Breast epithelium (tissue), 4 donors: ENCODE data around the gene PAPOLB. TPM values are rescaled to one million over a fixed set of nuclear protein-coding genes. Genes with fewer than 3 reads are reported as not detected.

Source experiments
- DNase-seq, 2 donors: peaks; one replicate each; pipeline ENCODE4 v3.0.0-alpha.2; 2019; ENCODE audit warnings: low spot score in 2 of 2
- H3K27ac ChIP-seq, 2 donors: fragments of 200-600 bp; sonication (generic) in 1 of 2; one replicate each; pipeline ENCODE4 v1.5.1; 2016 to 2019; ENCODE audit warnings: mild to moderate bottlenecking in 1 of 2
- H3K27me3 ChIP-seq, 2 donors: fragments of 200-600 bp; sonication (generic) in 1 of 2; one replicate each; pipeline versions ENCODE4 v1.5.1 to v1.6.0; 2017 to 2019; ENCODE audit warnings: control low read depth in 1 of 2, mild to moderate bottlenecking in 1 of 2
- H3K36me3 ChIP-seq: fragments of 200-600 bp; one replicate; pipeline ENCODE4 v1.5.1; 2019
- H3K4me1 ChIP-seq, 2 donors: fragments of 200-600 bp; sonication (generic); one replicate each; pipeline ENCODE4 v1.5.1; 2016 to 2019; ENCODE audit warnings: control low read depth in 1 of 2
- H3K4me3 ChIP-seq, 3 donors: fragments of 200-600 bp; sonication (generic); 1 replicate in 2 of 3; 2 replicates in 1 of 3; pipeline ENCODE4 v1.5.1; 2016 to 2019; ENCODE audit warnings: mild to moderate bottlenecking in 3 of 3, moderate library complexity in 2 of 3
- H3K9me3 ChIP-seq, 2 donors: fragments of 200-600 bp; sonication (generic) in 1 of 2; one replicate each; pipeline ENCODE4 v1.5.1; 2016 to 2019; ENCODE audit warnings: control low read depth in 1 of 2
- CTCF ChIP-seq, 3 donors: fragments of 450-650 bp; IDR thresholded peaks; one replicate each; pipeline ENCODE4 v1.5.1; 2016 to 2017; ENCODE audit warnings: antibody characterized with exemption in 3 of 3, mild to moderate bottlenecking in 3 of 3, moderate library complexity in 3 of 3
- POLR2A ChIP-seq: fragments of 450-650 bp; IDR thresholded peaks from one replicate; pipeline ENCODE4 v1.6.1; 2016; ENCODE audit warnings: antibody characterized with exemption, mild to moderate bottlenecking, moderate library complexity
- POLR2AphosphoS5 ChIP-seq, 3 donors: sonication (generic); formaldehyde crosslinking; IDR thresholded peaks; one replicate each; pipeline ENCODE4 v1.6.1; 2017; ENCODE audit warnings: antibody characterized with exemption in 3 of 3
- intact Hi-C: fragments of 100-400 bp; cut with DNase I; formaldehyde crosslinking; loops from one replicate; pipeline ENCODE4 v1.15.1; 2023; ENCODE audit warnings: low total_unique reads
- total RNA-seq, 3 donors: library from RNA; depleted of rRNA; stranded (reverse); fragments of >200 nt; gene quantifications; one replicate each; pipeline ENCODE4 v1.1.0, GENCODE V29; 2016

The PAPOLB gene
- total RNA-seq, 3 donors from 2014 or later = 0.15 to 0.48 (median 0.33) TPM

DNA sequence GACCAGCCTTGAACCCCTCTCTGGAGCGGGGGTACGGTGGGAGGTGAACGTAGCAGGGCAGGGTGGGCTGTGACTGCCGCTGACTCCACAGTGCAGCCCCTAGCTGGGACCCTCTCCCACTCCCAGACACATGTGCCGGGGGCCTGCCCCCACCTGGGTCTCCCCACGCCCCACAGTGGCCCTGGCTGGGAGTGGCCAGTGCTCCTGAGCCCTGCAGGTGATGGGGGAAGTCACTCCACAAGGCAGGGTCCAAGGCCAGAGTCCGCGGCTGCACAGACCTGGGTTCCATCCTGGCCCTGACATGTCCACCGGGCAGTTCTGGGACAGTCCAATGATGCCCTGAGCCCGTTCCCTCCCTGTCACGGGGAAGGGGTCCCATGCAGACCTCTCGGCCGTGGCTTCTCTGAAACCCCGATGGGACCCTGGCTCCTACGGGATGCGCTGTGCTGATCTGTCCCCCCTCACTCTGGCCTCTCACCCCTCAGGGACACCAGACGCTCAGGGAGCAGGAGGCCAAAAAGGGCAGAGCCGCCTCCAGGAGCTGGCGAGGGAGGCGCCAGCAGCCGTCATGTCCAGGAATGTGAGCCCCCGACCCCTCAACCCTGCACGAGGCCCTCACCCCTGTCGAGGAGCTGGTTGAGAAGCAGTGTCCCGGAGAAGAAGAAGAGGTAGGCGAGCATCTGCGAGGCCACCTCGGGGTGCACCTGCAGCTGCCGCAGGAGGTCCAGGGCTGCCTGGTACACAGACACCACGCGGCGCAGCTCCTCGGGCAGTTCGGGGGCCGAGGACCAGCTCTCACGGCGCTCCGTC lies 46.0 kb downstream of the PAPOLB start:
- H3K4me3 ChIP-seq = no peak overlapping the region
- TF ChIP-seq POLR2AphosphoS5 (IDR thresholded peaks at IDR 0.05) = no peak
- TF ChIP-seq CTCF (IDR thresholded peaks at IDR 0.05) = no peak
- TF ChIP-seq POLR2A = no peak
- no peaks in the 10 kb centered on the region for H3K27me3 ChIP-seq
- no peaks in the 10 kb centered on the region for H3K4me1 ChIP-seq
- no peaks in the 10 kb centered on the region for H3K36me3 ChIP-seq
- no peak overlapping the region for H3K27ac ChIP-seq
- intact Hi-C loops = no loop called here
- H3K9me3 ChIP-seq = no peaks in the 10 kb centered on the region
- DNase-seq = no peak

GRCh38 chr7:4815121-4815520 lies 46.7 kb downstream of the PAPOLB start:
- Histone ChIP-seq H3K4me3 (no peak overlapping the region), H3K27me3 (no peaks in the 10 kb centered on the region), H3K4me1 (no peaks in the 10 kb centered on the region), H3K27ac (no peak overlapping the region), H3K36me3 (no peaks in the 10 kb centered on the region), H3K9me3 (no peaks in the 10 kb centered on the region)
- no peak for DNase-seq
- intact Hi-C loops = no loop called here
- TF ChIP-seq CTCF (IDR thresholded peaks at IDR 0.05) (no peak), POLR2AphosphoS5 (IDR thresholded peaks at IDR 0.05) (no peak), POLR2A (no peak)

GRCh38 chr7:4814433-4814832 lies 47.4 kb downstream of the PAPOLB start:
- Histone ChIP-seq H3K27ac (no peak overlapping the region), H3K9me3 (no peaks in the 10 kb centered on the region), H3K27me3 (no peaks in the 10 kb centered on the region), H3K36me3 (no peaks in the 10 kb centered on the region), H3K4me1 (no peaks in the 10 kb centered on the region), H3K4me3 (no peak overlapping the region)
- DNase-seq = no peak
- intact Hi-C loops = no loop called here
- no peak for TF ChIP-seq CTCF (IDR thresholded peaks at IDR 0.05)
- no peak for TF ChIP-seq POLR2AphosphoS5 (IDR thresholded peaks at IDR 0.05)
- no peak for TF ChIP-seq POLR2A

- no peaks in the 10 kb centered on the region for H3K36me3 ChIP-seq
- no peak overlapping the region for H3K27ac ChIP-seq
- no peaks in the 10 kb centered on the region for H3K27me3 ChIP-seq
- no peak for TF ChIP-seq CTCF (IDR thresholded peaks at IDR 0.05)
- no peak for TF ChIP-seq POLR2A
- no peak for TF ChIP-seq POLR2AphosphoS5 (IDR thresholded peaks at IDR 0.05)
- H3K9me3 ChIP-seq = no peaks in the 10 kb centered on the region
- H3K4me1 ChIP-seq = no peaks in the 10 kb centered on the region
- peak overlapping the region in 1 of 3 donors; percentile 5 for H3K4me3 ChIP-seq
- DNase-seq = no peak
- intact Hi-C loops = no loop called here
Measured at GRCh38 chr7:4809666-4810065, 52.2 kb downstream of the PAPOLB start.

DNA sequence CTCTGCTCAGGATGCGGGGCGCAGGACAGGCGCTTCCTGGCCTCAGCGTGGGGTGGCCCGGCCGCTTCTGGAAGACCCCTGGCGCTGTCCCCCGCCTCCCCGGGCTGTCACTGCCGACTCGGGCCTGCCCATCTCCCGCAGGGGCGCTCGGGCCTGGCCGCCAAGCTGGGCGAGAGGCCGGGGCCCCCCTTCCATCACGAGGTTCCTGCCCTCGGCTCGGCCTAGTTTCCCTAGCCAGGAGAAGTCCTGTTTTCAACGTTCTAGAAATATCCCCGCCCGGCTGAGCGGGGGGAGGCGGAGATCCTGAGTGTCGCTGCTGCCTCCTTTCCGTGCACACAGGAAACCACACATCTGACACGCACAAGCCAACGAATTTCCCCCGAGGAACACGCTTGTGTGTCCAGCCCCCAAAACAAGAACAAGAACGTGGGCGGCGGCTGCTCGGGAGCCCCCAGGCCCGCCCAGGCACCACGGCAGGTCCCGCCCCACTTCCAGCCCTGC lies 52.7 kb downstream of the PAPOLB start:
- Histone ChIP-seq H3K27me3 (no peaks in the 10 kb centered on the region), H3K9me3 (no peaks in the 10 kb centered on the region), H3K4me3 (peak overlapping the region in 2 of 3 donors; percentile 5 to 57), H3K4me1 (no peaks in the 10 kb centered on the region), H3K27ac (peak overlapping the region in 1 of 2 donors; percentile 77), H3K36me3 (no peaks in the 10 kb centered on the region)
- no peak for TF ChIP-seq POLR2A
- DNase-seq = no peak
- intact Hi-C loops = no loop called here
